PC-9 (cell line): ENCODE measurements around the gene CITED1. TPM values are rescaled to one million over a fixed set of nuclear protein-coding genes. Genes with fewer than 3 reads are reported as not detected.

Experiments
- BruUV-seq: library from RNA; stranded (reverse); fragments of 400-500 nt; replicated peaks from 2 replicates; lab custom pipeline; 2021; lab: Mats Ljungman, UMichigan
- CTCF ChIA-PET: fragments of 300-600 bp; sonication (Branson Sonifier 250); formaldehyde crosslinking; loops from one replicate; lab custom pipeline; 2022; ENCODE audit warnings: antibody characterized with exemption; lab: Charles Lee
- POLR2A ChIA-PET: fragments of 300-600 bp; sonication (Branson Sonifier 250); formaldehyde crosslinking; loops from one replicate; lab custom pipeline; 2022; ENCODE audit warnings: antibody characterized with exemption; ENCODE audit not compliant: unreplicated experiment; lab: Charles Lee
- DNase-seq, 2 experiments: peaks; one replicate each; pipeline versions ENCODE4 v3.0.0 to v3.0.0-alpha.2; 2015 to 2022; ENCODE audit warnings: mixed read lengths in 1 of 2
- H2AFZ ChIP-seq: fragments of 200-600 bp; sonication (generic); 2 replicates; pipeline ENCODE4 v1.8.1; 2017; ENCODE audit warnings: antibody characterized with exemption
- H3F3A ChIP-seq: fragments of 200-600 bp; sonication (generic); 2 replicates; pipeline ENCODE4 v1.8.1; 2017; ENCODE audit warnings: antibody characterized with exemption, mild to moderate bottlenecking, low read depth; ENCODE audit not compliant: insufficient read depth
- H3K27ac ChIP-seq: fragments of 200-600 bp; sonication (generic); 2 replicates; pipeline ENCODE4 v1.6.1; 2016; ENCODE audit warnings: mixed run types
- H3K27me3 ChIP-seq: fragments of 200-600 bp; sonication (generic); 2 replicates; pipeline ENCODE4 v1.6.1; 2016; ENCODE audit warnings: low read depth, mixed run types; ENCODE audit not compliant: insufficient read depth
- H3K36me3 ChIP-seq: fragments of 200-600 bp; sonication (generic); 2 replicates; pipeline ENCODE4 v1.6.1; 2016; ENCODE audit warnings: low read depth, mixed run types
- H3K4me1 ChIP-seq: fragments of 200-600 bp; sonication (generic); replicated peaks from 2 replicates; pipeline ENCODE4 v1.6.1; 2016; ENCODE audit warnings: mixed run types; ENCODE audit not compliant: insufficient read depth
- H3K4me2 ChIP-seq: fragments of 200-600 bp; sonication (generic); 2 replicates; pipeline ENCODE4 v1.6.1; 2017; ENCODE audit warnings: mixed run types
- H3K4me3 ChIP-seq: fragments of 200-600 bp; sonication (generic); 2 replicates; pipeline ENCODE4 v1.6.1; 2016; ENCODE audit warnings: mixed run types
- H3K79me2 ChIP-seq: fragments of 200-600 bp; sonication (generic); 2 replicates; pipeline ENCODE4 v1.6.1; 2017; ENCODE audit warnings: low read depth, mixed run types
- H3K9me2 ChIP-seq: fragments of 200-600 bp; sonication (generic); 2 replicates; pipeline ENCODE4 v1.8.1; 2017; ENCODE audit warnings: mild to moderate bottlenecking; ENCODE audit not compliant: insufficient read depth
- H3K9me3 ChIP-seq: fragments of 200-600 bp; sonication (generic); 2 replicates; pipeline ENCODE4 v1.8.1; 2016; ENCODE audit warnings: low read depth; ENCODE audit not compliant: insufficient read depth
- H4K20me1 ChIP-seq: fragments of 200-600 bp; sonication (generic); 2 replicates; pipeline ENCODE4 v1.8.1; 2017; ENCODE audit not compliant: insufficient read depth
- EZH2 ChIP-seq: fragments of 200-600 bp; sonication (generic); IDR thresholded peaks from 2 replicates; pipeline ENCODE4 v1.8.0; 2017; ENCODE audit warnings: antibody characterized with exemption, low read depth
- intact Hi-C: fragments of 100-400 bp; cut with micrococcal nuclease; formaldehyde crosslinking; loops from one replicate; pipeline ENCODE4 v1.10.0; 2022; ENCODE audit not compliant: unreplicated experiment
- total RNA-seq: library from RNA; stranded (reverse); gene quantifications from 2 replicates; pipeline ENCODE4 v1.2.3, GENCODE V29; 2021
- TF ChIP-seq, protein P1 (sequence below): fragments of 200-600 bp; sonication (generic); conservative IDR thresholded peaks from 2 replicates; pipeline ENCODE4 v1.6.1; 2017; ENCODE audit warnings: mixed run types, antibody characterized with exemption, mild to moderate bottlenecking, moderate library complexity

Gene CITED1
- total RNA-seq, 1 experiment from 2014 or later, result not detected

DNA sequence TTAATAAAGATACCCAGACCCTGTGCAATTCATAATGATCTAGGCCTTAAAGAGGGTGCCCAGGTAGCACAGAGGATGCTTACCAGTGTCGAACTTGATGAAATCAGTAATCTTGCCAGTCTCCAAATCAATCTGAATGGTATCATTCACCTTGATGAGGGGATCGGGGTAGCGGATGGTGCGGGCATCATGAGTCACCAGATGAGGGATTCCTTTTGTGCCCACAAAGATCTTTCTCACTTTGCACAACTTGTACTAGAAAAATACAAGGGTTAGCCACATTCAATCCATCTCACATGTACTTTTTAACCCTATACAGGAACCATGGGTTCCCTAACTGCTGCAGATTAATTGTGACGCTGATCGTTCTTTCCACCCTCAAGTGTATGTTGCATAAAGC, 32.0 kb downstream of the CITED1 start:
- no TSS peak for BruUV-seq
- no peaks in the 10 kb centered on the region for H3K9me3 ChIP-seq
- peaks cover 80% of the 10 kb centered on the region for H3F3A ChIP-seq
- intact Hi-C loops, result no loop called here
- H3K27me3 ChIP-seq, result no peaks in the 10 kb centered on the region
- no peak overlapping the region for H2AFZ ChIP-seq
- TF ChIP-seq EZH2, result no peak
- DNase-seq, result no peak
- H3K9me2 ChIP-seq, result no peaks in the 10 kb centered on the region
- H4K20me1 ChIP-seq, result peaks cover 64% of the 10 kb centered on the region
- H3K4me1 ChIP-seq, result peaks cover 55% of the 10 kb centered on the region
- POLR2A ChIA-PET, result no interaction called here
- H3K36me3 ChIP-seq, result peaks cover 57% of the 10 kb centered on the region
- CTCF ChIA-PET, result no interaction called here
- H3K4me3 ChIP-seq, result peak overlapping the region; percentile 98; the same call in 1 of the 2 replicates
- peaks cover 52% of the 10 kb centered on the region for H3K79me2 ChIP-seq
- H3K27ac ChIP-seq, result peak overlapping the region; percentile 86; the same call in 1 of the 2 replicates
- peak overlapping the region; percentile 98 for H3K4me2 ChIP-seq

DNA sequence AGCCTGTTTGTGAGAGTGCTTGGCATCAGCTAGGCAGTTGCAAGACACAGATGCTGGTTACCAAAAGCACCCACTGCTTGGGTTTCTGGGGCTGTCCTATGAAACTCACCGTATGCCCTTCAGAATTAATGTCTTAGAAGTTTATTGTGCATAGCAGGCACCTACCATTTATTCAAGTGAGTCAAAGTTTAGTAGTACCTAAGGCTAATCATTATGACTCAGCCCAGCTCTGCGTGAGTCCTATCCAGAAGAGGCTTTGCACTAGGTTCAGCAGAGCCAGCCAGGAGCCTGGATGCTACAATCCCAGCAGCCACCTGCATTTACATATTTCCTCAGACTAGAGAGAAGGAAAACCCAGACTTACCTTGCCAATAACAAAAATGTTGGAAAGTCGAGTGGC, 32.8 kb downstream of the CITED1 start:
- H3K4me2 ChIP-seq, result peak overlapping the region; percentile 98
- H4K20me1 ChIP-seq, result peaks cover 65% of the 10 kb centered on the region
- H3K79me2 ChIP-seq, result peaks cover 52% of the 10 kb centered on the region
- H3K4me3 ChIP-seq, result no peak overlapping the region
- no peak overlapping the region for H2AFZ ChIP-seq
- TF ChIP-seq EZH2, result no peak
- TF ChIP-seq, protein P1, sequence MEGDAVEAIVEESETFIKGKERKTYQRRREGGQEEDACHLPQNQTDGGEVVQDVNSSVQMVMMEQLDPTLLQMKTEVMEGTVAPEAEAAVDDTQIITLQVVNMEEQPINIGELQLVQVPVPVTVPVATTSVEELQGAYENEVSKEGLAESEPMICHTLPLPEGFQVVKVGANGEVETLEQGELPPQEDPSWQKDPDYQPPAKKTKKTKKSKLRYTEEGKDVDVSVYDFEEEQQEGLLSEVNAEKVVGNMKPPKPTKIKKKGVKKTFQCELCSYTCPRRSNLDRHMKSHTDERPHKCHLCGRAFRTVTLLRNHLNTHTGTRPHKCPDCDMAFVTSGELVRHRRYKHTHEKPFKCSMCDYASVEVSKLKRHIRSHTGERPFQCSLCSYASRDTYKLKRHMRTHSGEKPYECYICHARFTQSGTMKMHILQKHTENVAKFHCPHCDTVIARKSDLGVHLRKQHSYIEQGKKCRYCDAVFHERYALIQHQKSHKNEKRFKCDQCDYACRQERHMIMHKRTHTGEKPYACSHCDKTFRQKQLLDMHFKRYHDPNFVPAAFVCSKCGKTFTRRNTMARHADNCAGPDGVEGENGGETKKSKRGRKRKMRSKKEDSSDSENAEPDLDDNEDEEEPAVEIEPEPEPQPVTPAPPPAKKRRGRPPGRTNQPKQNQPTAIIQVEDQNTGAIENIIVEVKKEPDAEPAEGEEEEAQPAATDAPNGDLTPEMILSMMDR, result no peak
- peak; percentile 10 to 65 for DNase-seq
- H3K9me2 ChIP-seq, result no peaks in the 10 kb centered on the region
- peak overlapping the region; percentile 86 for H3K27ac ChIP-seq
- H3K4me1 ChIP-seq, result peaks cover 55% of the 10 kb centered on the region
- intact Hi-C loops, result no loop called here
- H3K9me3 ChIP-seq, result no peaks in the 10 kb centered on the region
- no peaks in the 10 kb centered on the region for H3K27me3 ChIP-seq
- H3F3A ChIP-seq, result peaks cover 89% of the 10 kb centered on the region
- ChIA-PET CTCF (no interaction called here), POLR2A (no interaction called here)
- H3K36me3 ChIP-seq, result peaks cover 65% of the 10 kb centered on the region
- BruUV-seq, result no TSS peak

DNA sequence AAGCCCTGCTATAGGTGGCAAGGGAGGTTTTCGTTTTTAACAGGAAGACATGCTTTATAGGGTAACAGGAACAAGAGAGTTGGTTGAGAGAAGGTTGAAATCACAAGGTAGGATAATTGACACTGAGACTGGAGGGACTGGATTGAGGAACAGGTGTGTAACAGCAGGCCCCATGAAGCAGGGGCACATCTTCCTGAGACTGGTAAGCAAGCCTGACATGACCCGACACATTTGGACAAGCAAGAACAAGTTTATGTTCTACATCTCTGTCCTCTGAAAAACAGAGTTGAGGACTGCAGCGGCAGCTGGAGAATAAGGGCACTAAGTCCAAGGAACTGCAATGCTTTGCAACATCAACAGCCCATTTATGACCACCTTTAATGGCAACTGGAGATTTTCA, 33.9 kb downstream of the CITED1 start:
- Histone ChIP-seq H3K27ac (0 out of 2 replicates have a peak overlapping the region, but pooled peaks have one; percentile 86), H3K36me3 (peaks cover 66% of the 10 kb centered on the region)

More for the DNA sequence above, 33.9 kb downstream of the CITED1 start:
- H3F3A ChIP-seq, result peaks cover 95% of the 10 kb centered on the region
- no peak overlapping the region for H3K4me3 ChIP-seq
- H3K79me2 ChIP-seq, result peaks cover 49% of the 10 kb centered on the region
- DNase-seq, result no peak
- no peaks in the 10 kb centered on the region for H3K9me3 ChIP-seq
- no peaks in the 10 kb centered on the region for H3K9me2 ChIP-seq
- TF ChIP-seq, protein P1, result no peak
- no peak for TF ChIP-seq EZH2
- ChIA-PET CTCF (no interaction called here), POLR2A (no interaction called here)
- peaks cover 65% of the 10 kb centered on the region for H4K20me1 ChIP-seq
- H3K4me1 ChIP-seq, result peaks cover 55% of the 10 kb centered on the region
- intact Hi-C loops, result no loop called here
- H3K27me3 ChIP-seq, result no peaks in the 10 kb centered on the region
- H2AFZ ChIP-seq, result no peak overlapping the region
- H3K4me2 ChIP-seq, result peak overlapping the region; percentile 19; the same call in 1 of the 2 replicates
- BruUV-seq, result no TSS peak
